HCT116 (cell line): ENCODE measurements around the gene LRRN1. TPM values are rescaled to one million over a fixed set of nuclear protein-coding genes. Genes with fewer than 3 reads are reported as not detected.

Experiments
- ATAC-seq: fragments of 200-7000 bp; cut with Tn5 transposase; 2 replicates; pipeline ENCODE4 v1.9.1; 2020; ENCODE audit warnings: mild to moderate bottlenecking, moderate library complexity
- BruUV-seq: library from RNA; stranded (reverse); fragments of 400-500 nt; replicated peaks from 2 replicates; lab custom pipeline; 2021; lab: Mats Ljungman, UMichigan
- CTCF ChIA-PET: fragments of 300-600 bp; sonication (Branson Sonifier 250); formaldehyde crosslinking; loops from one replicate; lab custom pipeline; 2021; ENCODE audit warnings: antibody characterized with exemption; lab: Charles Lee
- POLR2A ChIA-PET: fragments of 300-600, 350-600 bp; sonication (Branson Sonifier 250); formaldehyde crosslinking; loops from one replicate; lab custom pipeline; 2021; ENCODE audit warnings: antibody characterized with exemption; lab: Charles Lee
- RAD21 ChIA-PET, 2 experiments: fragments of 300-600 bp; sonication (Branson Sonifier 250); formaldehyde crosslinking; loops; one replicate each; lab custom pipeline; 2023; ENCODE audit warnings: low total read pairs in 2 of 2; ENCODE audit not compliant: uncharacterized antibody in 2 of 2, unreplicated experiment in 2 of 2, low non-redundant PET in 1 of 2; lab: Charles Lee
- DNase-seq: peaks from one replicate; pipeline ENCODE4 v3.0.0-alpha.2; 2010; ENCODE audit warnings: low read depth, low spot score
- H2AFZ ChIP-seq: fragments of 200-600 bp; shearing (Covaris generic), sonication (generic); 2 replicates; pipeline ENCODE4 v1.6.1; 2017; ENCODE audit warnings: low read depth, mixed run types, mixed read lengths, antibody characterized with exemption, low read length; ENCODE audit not compliant: poor library complexity, severe bottlenecking
- H3K27ac ChIP-seq: 2 replicates; pipeline ENCODE4 v1.5.1; 2012; ENCODE audit warnings: low read depth, low read length
- H3K27me3 ChIP-seq: fragments of 200-600 bp; sonication (generic); 2 replicates; pipeline ENCODE4 v1.6.1; 2016; ENCODE audit warnings: mixed run types, low read length, mixed read lengths; ENCODE audit not compliant: insufficient read depth
- H3K36me3 ChIP-seq, 2 experiments: fragments of 200-500 bp in 1 of 2; fragments of 200-600 bp in 1 of 2; sonication (Bioruptor generic) in 1 of 2; sonication (generic) in 1 of 2; 2 replicates each; pipeline versions ENCODE4 v1.5.1 to v1.6.1; 2014 to 2016; ENCODE audit warnings: low read length in 2 of 2, inconsistent platforms in 1 of 2, mixed read lengths in 1 of 2, mixed run types in 1 of 2; ENCODE audit not compliant: insufficient read depth in 2 of 2, control insufficient read depth in 1 of 2
- H3K4me1 ChIP-seq, 2 experiments: fragments of 200-600 bp in 1 of 2; sonication (generic) in 1 of 2; 2 replicates each; pipeline versions ENCODE4 v1.5.1 to v1.6.1; 2012 to 2017; ENCODE audit warnings: low read length in 2 of 2, inconsistent platforms in 1 of 2, mild to moderate bottlenecking in 1 of 2, mixed read lengths in 1 of 2, mixed run types in 1 of 2, moderate library complexity in 1 of 2; ENCODE audit not compliant: insufficient read depth in 2 of 2, control insufficient read depth in 1 of 2
- H3K4me2 ChIP-seq: fragments of 200-600 bp; sonication (generic); 2 replicates; pipeline ENCODE4 v1.6.1; 2017; ENCODE audit warnings: mixed run types, low read length, mixed read lengths
- H3K4me3 ChIP-seq, 2 experiments: fragments of 200-600 bp in 1 of 2; sonication (generic) in 1 of 2; replicated peaks in 1 of 2; 2 replicates each; pipeline ENCODE4 v1.5.1; 2011 to 2016; ENCODE audit warnings: low read length in 2 of 2, control low read depth in 1 of 2, low read depth in 1 of 2, mild to moderate bottlenecking in 1 of 2, mixed read lengths in 1 of 2, mixed run types in 1 of 2
- H3K79me2 ChIP-seq: fragments of 200-600 bp; sonication (generic); 2 replicates; pipeline ENCODE4 v1.6.1; 2017; ENCODE audit warnings: mild to moderate bottlenecking, mixed run types, low read length, moderate library complexity, mixed read lengths; ENCODE audit not compliant: insufficient read depth
- H3K9ac ChIP-seq: fragments of 200-600 bp; sonication (generic); 2 replicates; pipeline ENCODE4 v1.6.1; 2016; ENCODE audit warnings: low read length, mixed read lengths
- H3K9me2 ChIP-seq: fragments of 200-600 bp; sonication (generic), shearing (Covaris generic); 2 replicates; pipeline ENCODE4 v1.6.1; 2017; ENCODE audit warnings: mixed run types, mild to moderate bottlenecking, moderate library complexity; ENCODE audit not compliant: insufficient read depth
- H3K9me3 ChIP-seq, 2 experiments: fragments of 200-500 bp in 1 of 2; fragments of 200-600 bp in 1 of 2; sonication (Bioruptor generic) in 1 of 2; sonication (generic) in 1 of 2; 2 replicates each; pipeline ENCODE4 v1.6.1; 2014 to 2017; ENCODE audit warnings: low read length in 2 of 2, mixed read lengths in 2 of 2, inconsistent platforms in 1 of 2, low read depth in 1 of 2, mild to moderate bottlenecking in 1 of 2, mixed run types in 1 of 2, moderate library complexity in 1 of 2; ENCODE audit not compliant: control insufficient read depth in 1 of 2, insufficient read depth in 1 of 2
- H4K20me1 ChIP-seq: fragments of 200-600 bp; sonication (generic), shearing (Covaris generic); 2 replicates; pipeline ENCODE4 v1.6.1; 2017; ENCODE audit warnings: mixed run types, mild to moderate bottlenecking, moderate library complexity; ENCODE audit not compliant: insufficient read depth
- ATF3 ChIP-seq: IDR thresholded peaks from 2 replicates; pipeline ENCODE4 v1.6.1; 2012
- CBX3 ChIP-seq: IDR thresholded peaks from 2 replicates; pipeline ENCODE4 v1.6.1; 2012; ENCODE audit warnings: low read depth
- CTCF ChIP-seq, 3 experiments: fragments of 200-600 bp in 1 of 3; sonication (generic) in 1 of 3; IDR thresholded peaks in 2 of 3; conservative IDR thresholded peaks in 1 of 3; 2 replicates each; pipeline ENCODE4 v1.5.1; 2012 to 2017; ENCODE audit warnings: low read depth in 2 of 3, low read length in 2 of 3, antibody characterized with exemption in 1 of 3, borderline replicate concordance in 1 of 3, control low read depth in 1 of 3, mild to moderate bottlenecking in 1 of 3, mixed read lengths in 1 of 3, mixed run types in 1 of 3, moderate library complexity in 1 of 3; ENCODE audit not compliant: insufficient read depth in 1 of 3
- ELF1 ChIP-seq: IDR thresholded peaks from 2 replicates; pipeline ENCODE4 v1.6.1; 2012; ENCODE audit warnings: low read depth, borderline replicate concordance
- EZH2phosphoT487 ChIP-seq: fragments of 200-600 bp; IDR thresholded peaks from 2 replicates; pipeline ENCODE4 v1.6.1; 2018; ENCODE audit warnings: antibody characterized with exemption, borderline replicate concordance
- FOSL1 ChIP-seq: IDR thresholded peaks from 2 replicates; pipeline ENCODE4 v1.6.1; 2012; ENCODE audit warnings: low read depth
- MAX ChIP-seq: IDR thresholded peaks from 2 replicates; pipeline ENCODE4 v1.6.1; 2012
- POLR2A ChIP-seq: IDR thresholded peaks from 2 replicates; pipeline ENCODE4 v1.7.0; 2011; ENCODE audit warnings: borderline replicate concordance; ENCODE audit not compliant: insufficient read depth, insufficient read length; ENCODE audit errors: extremely low read depth
- RAD21 ChIP-seq: IDR thresholded peaks from 2 replicates; pipeline ENCODE4 v1.6.1; 2012; ENCODE audit warnings: low read depth, mild to moderate bottlenecking
- SP1 ChIP-seq: IDR thresholded peaks from 2 replicates; pipeline ENCODE4 v1.6.1; 2012; ENCODE audit warnings: low read depth
- SRF ChIP-seq: IDR thresholded peaks from 2 replicates; pipeline ENCODE4 v1.6.1; 2012; ENCODE audit warnings: low read depth
- TCF7L2 ChIP-seq: IDR thresholded peaks from 2 replicates; pipeline ENCODE4 v1.7.0; 2011; ENCODE audit warnings: borderline replicate concordance, inconsistent platforms; ENCODE audit not compliant: insufficient read depth, insufficient read length; ENCODE audit errors: extremely low read depth
- YY1 ChIP-seq: IDR thresholded peaks from 2 replicates; pipeline ENCODE4 v1.6.1; 2011; ENCODE audit warnings: low read length, low read depth, moderate library complexity, mild to moderate bottlenecking; ENCODE audit not compliant: insufficient replicate concordance; ENCODE audit errors: extremely low read depth
- ZFX ChIP-seq: fragments of 450-650 bp; IDR thresholded peaks from 2 replicates; pipeline ENCODE4 v1.6.1; 2017
- intact Hi-C: fragments of 100-400 bp; cut with micrococcal nuclease; formaldehyde crosslinking; loops from 2 replicates; pipeline ENCODE4 v1.10.0; 2022
- total RNA-seq: library from RNA; stranded (reverse); gene quantifications from one replicate; pipeline ENCODE4 v1.2.1, GENCODE V29; 2021; ENCODE audit not compliant: unreplicated experiment

Gene LRRN1
- total RNA-seq, 1 experiment from 2014 or later, result 0.10 TPM

GRCh38 chr3:3782457-3782856 lies 16.8 kb upstream of the LRRN1 start (continued):
- TF ChIP-seq EZH2phosphoT487 (no peak), CBX3 (no peak), SP1 (no peak), YY1 (no peak), SRF (no peak), MAX (no peak)
- TF ChIP-seq, all 23 proteins: peak for 0

GRCh38 chr3:3783210-3783609 lies 16.0 kb upstream of the LRRN1 start:
- Histone ChIP-seq H3K27me3 (no peaks in the 10 kb centered on the region), H3K36me3 (no peaks in the 10 kb centered on the region), H3K27ac (no peak overlapping the region), H3K4me2 (no peak overlapping the region), H2AFZ (no peak overlapping the region), H3K9me3 (peaks cover 3 to 10% of the 10 kb centered on the region in 2 experiments; a peak in 2 of 4 replicates), H3K4me3 (no peak overlapping the region), H3K9ac (no peak overlapping the region), H3K4me1 (no peaks in the 10 kb centered on the region), H4K20me1 (no peaks in the 10 kb centered on the region), H3K9me2 (no peaks in the 10 kb centered on the region), H3K79me2 (no peaks in the 10 kb centered on the region)
- RAD21 ChIA-PET, result no interaction called here
- no peak for TF ChIP-seq FOSL1
- TF ChIP-seq ELF1, result no peak
- TF ChIP-seq CTCF (IDR thresholded peaks at IDR 0.05 in 2 of 3, conservative IDR thresholded peaks at IDR 0.05 in 1 of 3; ENCODE audit: borderline replicate concordance in 1 of 3, insufficient read depth in 1 of 3, low read depth in 2 of 3, low read length in 2 of 3), result no peak
- TF ChIP-seq ZFX, result no peak
- TF ChIP-seq SRF, result no peak
- no peak for TF ChIP-seq YY1
- no peak for TF ChIP-seq POLR2A
- TF ChIP-seq TCF7L2, result no peak
- no peak for TF ChIP-seq EZH2phosphoT487
- no peak for TF ChIP-seq RAD21
- TF ChIP-seq ATF3, result no peak
- ATAC-seq, result no peak
- intact Hi-C loops, result no loop called here
- BruUV-seq, result no TSS peak
- DNase-seq, result no peak
- CTCF ChIA-PET, result no interaction called here
- POLR2A ChIA-PET, result no interaction called here
